Astrocyte of the spinal cord (primary cell): ENCODE data around the gene GDF9.
"Not testable (repeated sequence)": the region's sequence is repeated elsewhere in the genome, so short reads cannot be mapped to it uniquely, and the experiment has no call there.

ENCODE experiments used
- DNase-seq: peaks from one replicate; pipeline ENCODE4 v3.0.0; 2011; ENCODE audit warnings: low read depth, low spot score
- H3K4me3 ChIP-seq: 2 replicates; pipeline ENCODE4 v1.5.1; 2011; ENCODE audit warnings: low read depth, mild to moderate bottlenecking, low read length, moderate library complexity
- CTCF ChIP-seq: IDR thresholded peaks from 2 replicates; pipeline ENCODE4 v1.5.1; 2012; ENCODE audit warnings: low read depth, mild to moderate bottlenecking, low read length, inconsistent platforms
- in situ Hi-C: cut with HindIII; loops from 2 replicates; pipeline ENCODE4 v1.10.0; 2017; ENCODE audit warnings: low sequenced_read_pairs

Gene GDF9

GRCh38 chr5:132867046-132867451 is 780 bp upstream of the GDF9 start:
- in situ Hi-C loops: no loop called here
- peak overlapping the region; percentile 90 for H3K4me3 ChIP-seq
- DNase-seq: no peak
- TF ChIP-seq CTCF: no peak

GRCh38 chr5:132865668-132866341 is 464 bp downstream of the GDF9 start:
- no peak for DNase-seq
- TF ChIP-seq CTCF: no peak
- H3K4me3 ChIP-seq: peak overlapping the region; percentile 90
- in situ Hi-C loops: no loop called here

GRCh38 chr5:132860742-132861141 is 5.5 kb downstream of the GDF9 start:
- H3K4me3 ChIP-seq: no peak overlapping the region
- TF ChIP-seq CTCF: no peak
- no peak for DNase-seq
- in situ Hi-C loops: no loop called here

- H3K4me3 ChIP-seq: no peak overlapping the region
- DNase-seq: no peak
- in situ Hi-C loops: no loop called here
- TF ChIP-seq CTCF: no peak
Observed at GRCh38 chr5:132859889-132860437, 6.3 kb downstream of the GDF9 start.

GRCh38 chr5:132856011-132856410 is 10.3 kb downstream of the GDF9 start:
- in situ Hi-C loops: no loop called here
- no peak for DNase-seq
- no peak for TF ChIP-seq CTCF
- no peak overlapping the region for H3K4me3 ChIP-seq

GRCh38 chr5:132854992-132855391 is 11.3 kb downstream of the GDF9 start:
- DNase-seq, H3K4me3 ChIP-seq, in situ Hi-C loops: not testable (repeated sequence)

GRCh38 chr5:132854301-132854700 is 12.0 kb downstream of the GDF9 start:
- in situ Hi-C loops: no loop called here
- no peak overlapping the region for H3K4me3 ChIP-seq
- TF ChIP-seq CTCF: no peak
- no peak for DNase-seq
